Activated CD8-positive, alpha-beta memory T cell treated with anti-CD3 and anti-CD28 coated beads for 36 hours (primary cell): ENCODE data around the gene TRIM49. TPM values are rescaled to one million over a fixed set of nuclear protein-coding genes. Genes with fewer than 3 reads are reported as not detected.
"Not testable (repeated sequence)": the region's sequence is repeated elsewhere in the genome, so short reads cannot be mapped to it uniquely, and the experiment has no call there.

Experiments
- CTCF ChIA-PET: fragments of 350-600 bp; sonication (Branson Sonifier 250); formaldehyde crosslinking; loops from one replicate; lab custom pipeline; 2021; ENCODE audit warnings: antibody characterized with exemption; lab: Charles Lee
- POLR2A ChIA-PET: fragments of 350-600 bp; sonication (Branson Sonifier 250); formaldehyde crosslinking; loops from one replicate; lab custom pipeline; 2021; ENCODE audit warnings: antibody characterized with exemption; lab: Charles Lee
- total RNA-seq, 2 experiments: library from RNA; stranded (reverse); gene quantifications; one replicate each; pipeline ENCODE4 v1.2.3, GENCODE V29; 2021

TRIM49 gene
- not detected for total RNA-seq

GRCh38 chr11:89808475-89808874 lies at the start of gene TRIM49:
Gene TRIM49, minus strand, starts transcription at chr11:89808575. Its CDS starts 4,106 bp downstream, at chr11:89804469.
- CTCF ChIA-PET, POLR2A ChIA-PET: not testable (repeated sequence)

- POLR2A ChIA-PET, CTCF ChIA-PET: not testable (repeated sequence)
Measured at GRCh38 chr11:89826694-89827093, 18.3 kb upstream of the TRIM49 start.

- POLR2A ChIA-PET, CTCF ChIA-PET: not testable (repeated sequence)
Measured at GRCh38 chr11:89820008-89820407, 11.6 kb upstream of the TRIM49 start.

- CTCF ChIA-PET, POLR2A ChIA-PET: not testable (repeated sequence)
Measured at GRCh38 chr11:89813535-89813934, 5.2 kb upstream of the TRIM49 start.

GRCh38 chr11:89787506-89788063 lies 20.8 kb downstream of the TRIM49 start:
- CTCF ChIA-PET, result not testable (repeated sequence)

GRCh38 chr11:89785726-89786125 lies 22.6 kb downstream of the TRIM49 start:
- POLR2A ChIA-PET, CTCF ChIA-PET: not testable (repeated sequence)

More at GRCh38 chr11:89787506-89788063, 20.8 kb downstream of the TRIM49 start:
- POLR2A ChIA-PET, result not testable (repeated sequence)

- CTCF ChIA-PET, result not testable (repeated sequence)
Measured at GRCh38 chr11:89750822-89751221, 57.6 kb downstream of the TRIM49 start.

More at GRCh38 chr11:89750822-89751221, 57.6 kb downstream of the TRIM49 start:
- POLR2A ChIA-PET, result not testable (repeated sequence)

Other genes with a start within 250 kb of the TRIM49 start
- gene TRIM77, start 98.3 kb downstream of the TRIM49 start, total RNA-seq, result not detected
- gene TRIM64B, start 69.9 kb upstream of the TRIM49 start, total RNA-seq, result not detected
- gene TRIM49D1, start 113.7 kb upstream of the TRIM49 start, total RNA-seq, result not detected
- not detected for gene TRIM49D2, start 115.5 kb upstream of the TRIM49 start, total RNA-seq
- gene TRIM64, start 157.5 kb upstream of the TRIM49 start, total RNA-seq, result not detected
- gene TRIM49C, start 222.5 kb upstream of the TRIM49 start, total RNA-seq, result not detected